Prostate gland (tissue), 2 donors: ENCODE measurements around the gene LGI4.

Source experiments
- CTCF ChIP-seq, 4 experiments: fragments of 200-600 bp in 2 of 4; fragments of 450-650 bp in 2 of 4; sonication (generic) in 2 of 4; IDR thresholded peaks; 1 replicate in 3 of 4; 2 replicates in 1 of 4; pipeline ENCODE4 v1.5.1; 2016 to 2019; ENCODE audit warnings: antibody characterized with exemption in 4 of 4, mild to moderate bottlenecking in 2 of 4, moderate library complexity in 2 of 4
- POLR2A ChIP-seq: fragments of 450-650 bp; IDR thresholded peaks from one replicate; pipeline ENCODE4 v1.6.1; 2016; ENCODE audit warnings: antibody characterized with exemption, mild to moderate bottlenecking
- POLR2AphosphoS5 ChIP-seq: sonication (generic); formaldehyde crosslinking; IDR thresholded peaks from one replicate; pipeline ENCODE4 v1.6.1; 2017; ENCODE audit warnings: antibody characterized with exemption

- TF ChIP-seq CTCF (IDR thresholded peaks at IDR 0.05): no peak
- no peak for TF ChIP-seq POLR2A
- TF ChIP-seq POLR2AphosphoS5: no peak
Measured at GRCh38 chr19:35125749-35126623, 8.9 kb downstream of the LGI4 start.
